ENCODE measurements around the gene AHNAK.

- TF ChIP-seq, protein P1, sequence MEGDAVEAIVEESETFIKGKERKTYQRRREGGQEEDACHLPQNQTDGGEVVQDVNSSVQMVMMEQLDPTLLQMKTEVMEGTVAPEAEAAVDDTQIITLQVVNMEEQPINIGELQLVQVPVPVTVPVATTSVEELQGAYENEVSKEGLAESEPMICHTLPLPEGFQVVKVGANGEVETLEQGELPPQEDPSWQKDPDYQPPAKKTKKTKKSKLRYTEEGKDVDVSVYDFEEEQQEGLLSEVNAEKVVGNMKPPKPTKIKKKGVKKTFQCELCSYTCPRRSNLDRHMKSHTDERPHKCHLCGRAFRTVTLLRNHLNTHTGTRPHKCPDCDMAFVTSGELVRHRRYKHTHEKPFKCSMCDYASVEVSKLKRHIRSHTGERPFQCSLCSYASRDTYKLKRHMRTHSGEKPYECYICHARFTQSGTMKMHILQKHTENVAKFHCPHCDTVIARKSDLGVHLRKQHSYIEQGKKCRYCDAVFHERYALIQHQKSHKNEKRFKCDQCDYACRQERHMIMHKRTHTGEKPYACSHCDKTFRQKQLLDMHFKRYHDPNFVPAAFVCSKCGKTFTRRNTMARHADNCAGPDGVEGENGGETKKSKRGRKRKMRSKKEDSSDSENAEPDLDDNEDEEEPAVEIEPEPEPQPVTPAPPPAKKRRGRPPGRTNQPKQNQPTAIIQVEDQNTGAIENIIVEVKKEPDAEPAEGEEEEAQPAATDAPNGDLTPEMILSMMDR (IDR thresholded peaks at IDR 0.05), result no peak
- TF ChIP-seq MAFK (IDR thresholded peaks at IDR 0.05; ENCODE audit: partially characterized antibody) (no peak), ZFP36 (IDR thresholded peaks at IDR 0.05; ENCODE audit: borderline replicate concordance, partially characterized antibody) (no peak), POLR2A (IDR thresholded peaks at IDR 0.05; ENCODE audit: low read length) (no peak), RAD21 (conservative IDR thresholded peaks at IDR 0.05 in 1 of 2, IDR thresholded peaks at IDR 0.05 in 1 of 2) (no peak), HDAC2 (IDR thresholded peaks at IDR 0.05) (no peak), E2F6 (IDR thresholded peaks at IDR 0.05; ENCODE audit: borderline replicate concordance, low read depth) (no peak), EP300 (IDR thresholded peaks at IDR 0.05) (no peak)
- TF ChIP-seq, protein P2, sequence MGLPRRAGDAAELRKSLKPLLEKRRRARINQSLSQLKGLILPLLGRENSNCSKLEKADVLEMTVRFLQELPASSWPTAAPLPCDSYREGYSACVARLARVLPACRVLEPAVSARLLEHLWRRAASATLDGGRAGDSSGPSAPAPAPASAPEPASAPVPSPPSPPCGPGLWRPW (IDR thresholded peaks at IDR 0.05), result no peak
Measured at GRCh38 chr11:62489204-62489603, 57.4 kb downstream of the AHNAK start.

All from A549 (cell line).